Prostate gland (tissue), 2 donors: Measurements from ENCODE around the gene PRPF18. TPM values are rescaled to one million over a fixed set of nuclear protein-coding genes. Genes with fewer than 3 reads are reported as not detected.

Experiments used
- DNase-seq: peaks from one replicate; pipeline ENCODE4 v3.0.0-alpha.2; 2019; ENCODE audit warnings: low spot score
- H3K27ac ChIP-seq, 2 donors: fragments of 200-600 bp; sonication (generic); 2 replicates each; pipeline ENCODE4 v1.5.1; 2017 to 2019
- H3K27me3 ChIP-seq: fragments of 200-600 bp; sonication (generic); replicated peaks from 2 replicates; pipeline ENCODE4 v1.5.1; 2019; ENCODE audit not compliant: insufficient read depth
- H3K36me3 ChIP-seq, 2 donors: fragments of 200-600 bp; sonication (generic); 1 replicate in 1 of 2; 2 replicates in 1 of 2; pipeline versions ENCODE4 v1.5.1 to v1.8.1; 2017 to 2019
- H3K4me1 ChIP-seq: fragments of 200-600 bp; sonication (generic); replicated peaks from 2 replicates; pipeline ENCODE4 v1.5.1; 2019
- H3K4me3 ChIP-seq, 2 donors: fragments of 200-600 bp; sonication (generic); 2 replicates each; pipeline ENCODE4 v1.5.1; 2017 to 2019
- H3K9me3 ChIP-seq: fragments of 200-600 bp; sonication (generic); 2 replicates; pipeline ENCODE4 v1.5.1; 2017
- POLR2A ChIP-seq: fragments of 450-650 bp; IDR thresholded peaks from one replicate; pipeline ENCODE4 v1.6.1; 2016; ENCODE audit warnings: antibody characterized with exemption, mild to moderate bottlenecking
- POLR2AphosphoS5 ChIP-seq: sonication (generic); formaldehyde crosslinking; IDR thresholded peaks from one replicate; pipeline ENCODE4 v1.6.1; 2017; ENCODE audit warnings: antibody characterized with exemption
- WGBS: methylation state at CpG from one replicate; pipeline ENCODE4 v1.1.5; 2018; 5-methylcytosine and 5-hydroxymethylcytosine counted together
- intact Hi-C: fragments of 100-400 bp; cut with DNase I; formaldehyde crosslinking; loops from one replicate; pipeline ENCODE4 v1.14.2; 2022
- total RNA-seq, 2 donors: library from RNA; depleted of rRNA; stranded (reverse); fragments of >200 nt; gene quantifications; one replicate each; pipeline ENCODE4 v1.1.0, GENCODE V29; 2016
- TF ChIP-seq, protein P1 (sequence below), 4 experiments: fragments of 200-600 bp in 2 of 4; fragments of 450-650 bp in 2 of 4; sonication (generic) in 2 of 4; IDR thresholded peaks; 1 replicate in 3 of 4; 2 replicates in 1 of 4; pipeline ENCODE4 v1.5.1; 2016 to 2019; ENCODE audit warnings: antibody characterized with exemption in 4 of 4, mild to moderate bottlenecking in 2 of 4, moderate library complexity in 2 of 4

The PRPF18 gene
- total RNA-seq, 2 donors from 2014 or later: 23.1 to 31.1 TPM

- no peak overlapping the region for H3K4me3 ChIP-seq
- 53% methylated on average over 8 of the region's 8 CpGs for WGBS
- no peak overlapping the region for H3K27ac ChIP-seq
- H3K9me3 ChIP-seq: no peaks in the 10 kb centered on the region
- H3K27me3 ChIP-seq: no peaks in the 10 kb centered on the region
- H3K4me1 ChIP-seq: no peaks in the 10 kb centered on the region
- H3K36me3 ChIP-seq: peaks cover 0 to 5% of the 10 kb centered on the region in 2 donors
- no peak for DNase-seq
- TF ChIP-seq POLR2A: no peak
- TF ChIP-seq, protein P1, sequence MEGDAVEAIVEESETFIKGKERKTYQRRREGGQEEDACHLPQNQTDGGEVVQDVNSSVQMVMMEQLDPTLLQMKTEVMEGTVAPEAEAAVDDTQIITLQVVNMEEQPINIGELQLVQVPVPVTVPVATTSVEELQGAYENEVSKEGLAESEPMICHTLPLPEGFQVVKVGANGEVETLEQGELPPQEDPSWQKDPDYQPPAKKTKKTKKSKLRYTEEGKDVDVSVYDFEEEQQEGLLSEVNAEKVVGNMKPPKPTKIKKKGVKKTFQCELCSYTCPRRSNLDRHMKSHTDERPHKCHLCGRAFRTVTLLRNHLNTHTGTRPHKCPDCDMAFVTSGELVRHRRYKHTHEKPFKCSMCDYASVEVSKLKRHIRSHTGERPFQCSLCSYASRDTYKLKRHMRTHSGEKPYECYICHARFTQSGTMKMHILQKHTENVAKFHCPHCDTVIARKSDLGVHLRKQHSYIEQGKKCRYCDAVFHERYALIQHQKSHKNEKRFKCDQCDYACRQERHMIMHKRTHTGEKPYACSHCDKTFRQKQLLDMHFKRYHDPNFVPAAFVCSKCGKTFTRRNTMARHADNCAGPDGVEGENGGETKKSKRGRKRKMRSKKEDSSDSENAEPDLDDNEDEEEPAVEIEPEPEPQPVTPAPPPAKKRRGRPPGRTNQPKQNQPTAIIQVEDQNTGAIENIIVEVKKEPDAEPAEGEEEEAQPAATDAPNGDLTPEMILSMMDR (IDR thresholded peaks at IDR 0.05): no peak
- TF ChIP-seq POLR2AphosphoS5: no peak
- intact Hi-C loops: no loop called here
These were observed 86.4 kb downstream of the PRPF18 start for GRCh38 chr10:13673156-13673555.

- H3K36me3 ChIP-seq: peaks cover 0 to 5% of the 10 kb centered on the region in 2 donors
- TF ChIP-seq POLR2A (no peak), POLR2AphosphoS5 (no peak)
- TF ChIP-seq, protein P1 (IDR thresholded peaks at IDR 0.05): no peak
- intact Hi-C loops: no loop called here
These were observed 88.2 kb downstream of the PRPF18 start for GRCh38 chr10:13674645-13675588.

DNA sequence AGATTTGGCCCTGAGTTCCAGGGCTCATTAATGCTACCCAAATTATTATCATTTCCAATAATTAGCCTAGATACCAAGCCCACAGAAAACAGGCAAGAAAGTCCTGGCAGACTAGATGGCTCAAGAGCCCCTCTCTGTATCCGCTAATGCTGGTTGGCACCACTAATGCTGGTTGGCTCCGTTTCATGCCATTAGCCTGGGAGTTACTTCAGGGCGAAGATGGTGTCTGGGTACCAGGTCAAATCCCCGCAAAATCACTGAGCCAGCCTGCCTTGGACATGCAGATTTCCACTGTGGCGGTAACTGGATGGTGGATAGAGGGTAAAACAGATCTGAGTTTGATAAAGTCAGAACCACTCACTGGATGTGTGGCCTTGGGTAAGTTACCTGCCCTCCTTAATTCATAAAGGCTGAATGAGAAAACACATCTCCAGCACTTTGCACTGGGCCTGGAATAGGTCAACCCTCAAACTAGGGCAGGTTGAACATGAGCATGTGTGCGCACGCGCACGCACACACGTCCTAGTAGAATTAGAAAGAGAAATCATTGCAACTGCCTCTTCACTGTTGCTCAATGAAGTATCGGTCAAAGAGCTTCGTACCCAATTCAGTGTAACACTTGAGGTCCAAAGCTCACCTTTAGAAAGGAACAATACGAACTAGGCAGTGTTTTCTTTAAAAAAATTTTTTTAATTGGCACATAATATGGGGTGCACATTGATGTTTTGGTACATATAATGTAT is 91.5 kb downstream of the PRPF18 start:
- TF ChIP-seq POLR2A (no peak), POLR2AphosphoS5 (no peak)
- TF ChIP-seq, protein P1 (IDR thresholded peaks at IDR 0.05): no peak
- Histone ChIP-seq H3K4me1 (no peaks in the 10 kb centered on the region), H3K4me3 (no peak overlapping the region), H3K27ac (no peak overlapping the region), H3K9me3 (no peaks in the 10 kb centered on the region), H3K27me3 (no peaks in the 10 kb centered on the region), H3K36me3 (no peaks in the 10 kb centered on the region)
- WGBS: 90% methylated on average over 13 of the region's 13 CpGs
- DNase-seq: no peak
- intact Hi-C loops: no loop called here

More at GRCh38 chr10:13674645-13675588, 88.2 kb downstream of the PRPF18 start:
- Histone ChIP-seq H3K27ac (no peak overlapping the region), H3K9me3 (no peaks in the 10 kb centered on the region), H3K4me1 (no peaks in the 10 kb centered on the region), H3K27me3 (no peaks in the 10 kb centered on the region), H3K4me3 (no peak overlapping the region)
- WGBS: 83% methylated on average over 20 of the region's 20 CpGs
- DNase-seq: no peak

Other genes starting within 250 kb of the PRPF18 start
- gene SEPHS1, start 238.7 kb upstream of the PRPF18 start, total RNA-seq: 10 to 100 TPM; 41.1 to 60.9 TPM
- 10 to 100 TPM; 10.1 to 44.5 TPM for gene BEND7, start 58.0 kb upstream of the PRPF18 start, total RNA-seq